HS-5 (cell line): Measurements from ENCODE around the gene OSTN.
"Not testable (repeated sequence)": the region's sequence is repeated elsewhere in the genome, so short reads cannot be mapped to it uniquely, and the experiment has no call there.

Experiments
- DNase-seq: peaks from one replicate; pipeline ENCODE4 v3.0.0-alpha.2; 2012; ENCODE audit warnings: low read depth

The OSTN gene

GRCh38 chr3:191235331-191236314 is 36.6 kb downstream of the OSTN start:
- DNase-seq, result no peak

GRCh38 chr3:191236646-191237045 is 37.6 kb downstream of the OSTN start:
- no peak for DNase-seq

- no peak for DNase-seq
Observed at GRCh38 chr3:191237047-191237882, 38.2 kb downstream of the OSTN start.

GRCh38 chr3:191238321-191238817 is 39.3 kb downstream of the OSTN start:
- DNase-seq, result peak; percentile 37

- no peak for DNase-seq
Observed at GRCh38 chr3:191239407-191240031, 40.5 kb downstream of the OSTN start.

GRCh38 chr3:191240486-191240885 is 41.4 kb downstream of the OSTN start:
- DNase-seq, result no peak

GRCh38 chr3:191244242-191244867 is 45.3 kb downstream of the OSTN start:
- DNase-seq, result no peak

- not testable (repeated sequence) for DNase-seq
Observed at GRCh38 chr3:191246034-191246433, 47.0 kb downstream of the OSTN start.

- DNase-seq, result peak; percentile 84
Observed at GRCh38 chr3:191246630-191247029, 47.6 kb downstream of the OSTN start.

GRCh38 chr3:191253089-191253799 is 54.2 kb downstream of the OSTN start:
- DNase-seq, result no peak

- no peak for DNase-seq
Observed at GRCh38 chr3:191254098-191254873, 55.2 kb downstream of the OSTN start.

GRCh38 chr3:191255156-191255555 is 56.1 kb downstream of the OSTN start:
- DNase-seq, result no peak

- no peak for DNase-seq
Observed at GRCh38 chr3:191256405-191256804, 57.4 kb downstream of the OSTN start.

- DNase-seq, result no peak
Observed at GRCh38 chr3:191257286-191257685, 58.2 kb downstream of the OSTN start.

GRCh38 chr3:191259486-191259885 is 60.4 kb downstream of the OSTN start:
- no peak for DNase-seq

- DNase-seq, result no peak
Observed at GRCh38 chr3:191260431-191261303, 61.6 kb downstream of the OSTN start.

- no peak for DNase-seq
Observed at GRCh38 chr3:191261304-191261638, 62.2 kb downstream of the OSTN start.

- DNase-seq, result no peak
Observed at GRCh38 chr3:191262650-191263049, 63.6 kb downstream of the OSTN start.

GRCh38 chr3:191263365-191263764 is 64.3 kb downstream of the OSTN start:
- no peak for DNase-seq
